GM04504 (cell line): Measurements from ENCODE around the gene CYSRT1.

Source experiments
- DNase-seq: peaks from one replicate; pipeline ENCODE4 v3.0.0-alpha.2; 2012; ENCODE audit warnings: low read depth

The CYSRT1 gene

DNA sequence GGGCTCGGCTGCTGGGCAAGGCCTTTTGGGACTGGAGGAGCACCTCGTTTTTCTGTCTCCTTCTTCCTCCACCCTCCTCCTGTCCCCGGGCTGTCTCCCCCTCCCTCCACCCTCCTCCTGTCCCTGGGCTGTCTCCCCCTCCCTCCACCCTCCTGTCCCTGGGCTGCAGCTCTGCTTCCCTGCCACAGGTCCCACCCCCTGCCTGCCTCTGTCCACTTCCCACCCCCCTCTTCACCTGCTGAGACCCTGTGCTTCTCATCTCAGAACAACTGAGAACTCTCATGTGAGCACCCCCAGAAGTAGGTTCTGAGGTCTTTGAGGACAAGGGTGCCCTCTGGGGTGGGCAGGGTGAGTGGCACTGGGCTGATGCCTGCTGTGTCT, 46.7 kb downstream of the CYSRT1 start:
- no peak for DNase-seq

DNA sequence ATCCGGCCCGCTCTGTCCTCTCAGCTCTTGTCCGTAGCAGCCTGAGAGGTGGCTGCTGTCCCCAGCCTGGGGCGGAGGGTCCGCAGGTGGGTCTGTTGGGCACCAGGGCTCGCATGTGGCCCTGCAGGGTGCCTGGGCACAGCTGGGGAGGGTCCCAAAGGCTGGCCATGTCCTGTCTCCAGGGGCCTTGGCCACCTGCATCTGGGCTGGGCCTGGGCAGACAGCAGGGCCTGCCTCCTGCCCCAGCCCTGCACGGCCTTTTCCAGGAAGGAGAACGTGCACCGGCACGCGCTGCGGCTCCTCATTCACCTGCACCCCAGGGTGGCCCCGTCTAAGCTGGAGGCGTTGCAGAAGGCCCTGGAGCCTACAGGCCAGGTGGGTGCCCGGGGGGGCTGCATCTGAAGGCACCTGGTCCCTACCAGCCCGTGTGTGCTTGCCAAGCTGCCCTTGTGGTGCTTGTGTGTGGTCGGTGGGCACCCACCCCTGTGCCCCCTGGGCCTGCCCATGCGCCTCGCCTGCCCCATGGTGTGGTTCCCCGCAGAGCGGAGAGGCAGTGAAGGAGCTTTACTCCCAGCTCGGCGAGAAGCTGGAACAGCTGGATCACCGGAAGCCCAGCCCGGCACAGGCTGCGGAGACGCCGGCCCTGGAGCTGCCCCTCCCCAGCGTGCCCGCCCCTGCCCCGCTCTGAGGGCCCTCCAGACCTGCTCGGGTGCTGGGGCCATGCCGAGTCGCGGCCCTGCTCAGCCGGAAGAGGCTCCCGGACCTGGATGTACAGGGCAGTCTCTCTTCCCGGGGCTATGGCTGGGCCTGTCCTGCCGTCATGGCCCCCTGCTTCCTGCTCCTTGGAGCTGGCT, 47.5 kb downstream of the CYSRT1 start:
- no peak for DNase-seq

DNA sequence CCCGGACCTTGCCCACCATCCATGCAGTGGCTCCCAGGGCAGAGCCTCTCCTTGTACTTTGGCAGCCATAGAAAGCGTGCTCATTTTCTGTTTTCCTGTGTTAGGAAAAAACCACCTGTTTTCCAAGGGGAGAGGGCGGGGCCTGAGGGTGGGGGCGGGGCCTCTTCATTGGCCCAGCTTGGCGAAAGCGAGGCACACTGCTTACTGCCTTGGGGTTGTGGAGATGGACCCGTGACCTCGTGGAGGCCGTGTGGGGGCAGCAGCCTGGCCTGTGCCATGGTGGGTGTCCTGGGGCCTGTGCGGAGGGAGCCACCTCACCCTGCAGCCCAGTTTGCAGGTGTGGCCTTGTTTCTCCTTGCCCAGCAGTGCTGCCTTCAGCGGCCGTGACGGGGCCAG, 48.1 kb downstream of the CYSRT1 start:
- DNase-seq: no peak

DNA sequence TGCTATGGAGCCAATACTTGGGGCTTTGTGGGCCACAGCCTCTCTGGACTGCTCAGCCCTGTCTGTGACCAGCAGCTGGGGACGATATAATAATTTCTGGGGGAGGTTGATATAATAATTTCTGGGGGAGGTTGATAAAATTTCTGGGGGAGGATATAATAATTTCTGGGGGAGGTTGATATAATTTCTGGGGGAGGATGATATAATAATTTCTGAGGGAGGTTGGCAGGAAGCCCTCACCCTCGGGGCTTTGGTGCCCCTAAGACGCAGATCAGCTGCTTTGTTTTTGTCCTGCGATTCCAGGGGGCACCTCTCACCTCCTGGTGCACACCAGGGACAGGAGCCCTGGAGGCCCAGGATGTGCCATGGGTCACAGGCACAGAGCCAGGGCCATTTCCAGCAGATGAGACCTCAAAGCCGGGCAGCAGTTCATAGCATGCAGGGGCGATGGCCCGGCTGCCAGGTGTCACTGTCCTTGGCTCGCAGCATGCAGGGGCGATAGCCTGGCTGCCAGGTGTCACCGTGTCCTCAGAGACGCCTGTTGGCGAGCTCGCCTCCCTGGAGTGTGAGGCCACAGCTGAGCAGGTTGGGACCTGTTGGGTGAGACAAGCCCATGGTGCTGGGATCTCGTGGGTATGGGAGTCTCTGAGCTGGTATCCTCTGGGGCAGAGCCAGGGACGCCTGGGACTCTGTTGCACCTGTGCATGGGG, 48.8 kb downstream of the CYSRT1 start:
- DNase-seq: no peak

DNA sequence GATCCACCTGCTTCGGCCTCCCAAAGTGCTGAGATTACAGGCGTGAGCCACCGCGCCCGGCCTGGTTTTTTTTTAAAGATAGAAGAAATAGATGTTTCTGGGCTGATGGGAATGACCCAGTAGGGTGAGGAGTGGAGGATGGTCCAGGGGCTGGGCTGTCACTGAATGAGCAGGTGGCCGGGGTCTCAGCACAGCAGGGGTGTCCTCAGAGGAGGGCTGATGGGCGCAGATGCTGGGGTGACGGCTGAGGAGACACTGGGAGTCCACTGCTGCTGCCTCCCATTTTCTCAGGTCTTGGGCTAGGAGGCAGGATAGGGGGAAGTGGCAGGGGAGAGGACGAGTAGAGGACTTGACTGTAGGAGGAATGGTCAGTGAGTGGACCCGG, 50.2 kb downstream of the CYSRT1 start:
- no peak for DNase-seq
